IMR-90 (cell line): ENCODE results near the gene ZSCAN30. TPM values are rescaled to one million over a fixed set of nuclear protein-coding genes. Genes with fewer than 3 reads are reported as not detected.

Experiments
- ATAC-seq: fragments of 200-7000 bp; cut with Tn5 transposase; 2 replicates; pipeline ENCODE4 v1.9.1; 2020; ENCODE audit warnings: low read depth, mild to moderate bottlenecking, moderate library complexity
- BruUV-seq: library from RNA; stranded (reverse); fragments of 400-500 nt; replicated peaks from 2 replicates; lab custom pipeline; 2021; lab: Mats Ljungman, UMichigan
- CTCF ChIA-PET: fragments of 300-600 bp; formaldehyde crosslinking; extraction: SDS; loops from one replicate; lab custom pipeline; 2021; ENCODE audit warnings: antibody characterized with exemption; lab: Yijun Ruan, JAX
- POLR2A ChIA-PET: fragments of 300-600 bp; sonication (Branson Sonifier 250); formaldehyde crosslinking; loops from one replicate; lab custom pipeline; 2022; ENCODE audit warnings: antibody characterized with exemption; ENCODE audit not compliant: unreplicated experiment; lab: Charles Lee
- DNase-seq: peaks from one replicate; pipeline ENCODE4 v3.0.0; 2013
- H2AFZ ChIP-seq: replicated peaks from 2 replicates; pipeline ENCODE3; 2013; ENCODE audit warnings: low read length, mild to moderate bottlenecking; ENCODE audit not compliant: poor library complexity
- H2AK5ac ChIP-seq: 2 replicates; pipeline ENCODE4 v1.6.1; 2013; ENCODE audit warnings: low read depth, low read length, inconsistent platforms
- H2AK9ac ChIP-seq: replicated peaks from 2 replicates; pipeline ENCODE3; 2013; ENCODE audit warnings: mild to moderate bottlenecking, low read depth, low read length, moderate library complexity; ENCODE audit not compliant: poor library complexity
- H2BK120ac ChIP-seq: 2 replicates; pipeline ENCODE4 v1.6.1; 2013; ENCODE audit warnings: low read depth, low read length, inconsistent platforms
- H2BK15ac ChIP-seq: 3 replicates; pipeline ENCODE4 v1.6.1; 2013; ENCODE audit warnings: low read depth, low read length, inconsistent platforms
- H2BK20ac ChIP-seq: 2 replicates; pipeline ENCODE4 v1.6.1; 2013; ENCODE audit warnings: low read depth, mild to moderate bottlenecking, inconsistent platforms, low read length, moderate library complexity
- H2BK5ac ChIP-seq: 2 replicates; pipeline ENCODE4 v1.6.1; 2013; ENCODE audit warnings: mild to moderate bottlenecking, low read depth, low read length, inconsistent platforms; ENCODE audit not compliant: poor library complexity, severe bottlenecking
- H3K14ac ChIP-seq: replicated peaks from 2 replicates; pipeline ENCODE4 v1.6.1; 2013; ENCODE audit warnings: low read depth, low read length, inconsistent platforms
- H3K18ac ChIP-seq: 2 replicates; pipeline ENCODE4 v1.6.1; 2013; ENCODE audit warnings: low read depth, low read length, control low read depth
- H3K23ac ChIP-seq: 2 replicates; pipeline ENCODE4 v1.6.1; 2013; ENCODE audit warnings: low read depth, low read length, inconsistent platforms
- H3K27ac ChIP-seq: 2 replicates; pipeline ENCODE4 v1.5.1; 2013; ENCODE audit warnings: mild to moderate bottlenecking, control low read depth, low read length; ENCODE audit not compliant: insufficient read depth
- H3K27me3 ChIP-seq: 2 replicates; pipeline ENCODE4 v1.6.1; 2013; ENCODE audit warnings: low read length; ENCODE audit not compliant: control insufficient read depth, insufficient read depth
- H3K36me3 ChIP-seq: 2 replicates; pipeline ENCODE4 v1.6.1; 2013; ENCODE audit warnings: low read length, mixed read lengths; ENCODE audit not compliant: control insufficient read depth, insufficient read depth
- H3K4ac ChIP-seq: 2 replicates; pipeline ENCODE4 v1.6.1; 2013; ENCODE audit warnings: low read depth, low read length, inconsistent platforms
- H3K4me1 ChIP-seq: 2 replicates; pipeline ENCODE4 v1.6.1; 2013; ENCODE audit warnings: low read length, mixed read lengths; ENCODE audit not compliant: control insufficient read depth, insufficient read depth
- H3K4me2 ChIP-seq: 2 replicates; pipeline ENCODE4 v1.6.1; 2013; ENCODE audit warnings: low read depth, mild to moderate bottlenecking, control low read depth, low read length, moderate library complexity
- H3K4me3 ChIP-seq: 2 replicates; pipeline ENCODE4 v1.5.1; 2013; ENCODE audit warnings: low read depth, mild to moderate bottlenecking, control low read depth, low read length, moderate library complexity; ENCODE audit not compliant: insufficient read depth
- H3K56ac ChIP-seq: 2 replicates; pipeline ENCODE4 v1.6.1; 2013; ENCODE audit warnings: low read length, inconsistent platforms; ENCODE audit not compliant: insufficient read depth; ENCODE audit errors: extremely low read depth
- H3K79me1 ChIP-seq, 2 experiments: 2 replicates each; pipeline ENCODE4 v1.6.1; 2013; ENCODE audit warnings: low read length in 2 of 2, inconsistent platforms in 1 of 2, low read depth in 1 of 2
- H3K9ac ChIP-seq: 2 replicates; pipeline ENCODE4 v1.6.1; 2013; ENCODE audit warnings: low read depth, low read length, control low read depth
- H3K9me1 ChIP-seq: 2 replicates; pipeline ENCODE4 v1.6.1; 2013; ENCODE audit warnings: low read length, inconsistent platforms; ENCODE audit not compliant: insufficient read depth
- H3K9me3 ChIP-seq: 2 replicates; pipeline ENCODE4 v1.6.1; 2013; ENCODE audit warnings: low read length; ENCODE audit not compliant: control insufficient read depth, insufficient read depth
- H4K20me1 ChIP-seq: 2 replicates; pipeline ENCODE4 v1.6.1; 2013; ENCODE audit warnings: low read length, inconsistent platforms; ENCODE audit not compliant: insufficient read depth
- H4K5ac ChIP-seq: 2 replicates; pipeline ENCODE4 v1.6.1; 2013; ENCODE audit warnings: mild to moderate bottlenecking, low read depth, low read length, control low read depth
- H4K8ac ChIP-seq, 2 experiments: 2 replicates each; pipeline ENCODE4 v1.6.1; 2013; ENCODE audit warnings: low read depth in 2 of 2, low read length in 2 of 2, control low read depth in 1 of 2, inconsistent platforms in 1 of 2
- H4K91ac ChIP-seq: 2 replicates; pipeline ENCODE4 v1.6.1; 2013; ENCODE audit warnings: low read depth, low read length, inconsistent platforms; ENCODE audit not compliant: insufficient read depth
- BHLHE40 ChIP-seq: fragments of 150-350 bp; IDR thresholded peaks from 2 replicates; pipeline ENCODE4 v1.6.1; 2016; ENCODE audit warnings: mild to moderate bottlenecking, low read depth, low read length
- CEBPB ChIP-seq: IDR thresholded peaks from 2 replicates; pipeline ENCODE4 v1.6.1; 2012; ENCODE audit warnings: low read depth, low read length, improper control_type of control experiment
- CHD1 ChIP-seq: IDR thresholded peaks from 2 replicates; pipeline ENCODE4 v1.6.1; 2012; ENCODE audit warnings: low read depth, low read length, improper control_type of control experiment
- CTCF ChIP-seq: conservative IDR thresholded peaks from 2 replicates; pipeline ENCODE4 v1.5.1; 2012; ENCODE audit warnings: mild to moderate bottlenecking, low read depth, low read length, improper control_type of control experiment
- FOS ChIP-seq: fragments of 150-350 bp; IDR thresholded peaks from 2 replicates; pipeline ENCODE4 v1.6.1; 2016; ENCODE audit warnings: low read depth, low read length
- MAFK ChIP-seq: IDR thresholded peaks from 2 replicates; pipeline ENCODE4 v1.6.1; 2012; ENCODE audit warnings: low read depth, low read length, improper control_type of control experiment
- MXI1 ChIP-seq: IDR thresholded peaks from 2 replicates; pipeline ENCODE4 v1.6.1; 2012; ENCODE audit warnings: low read depth, mild to moderate bottlenecking, low read length, moderate library complexity, borderline replicate concordance
- POLR2A ChIP-seq: IDR thresholded peaks from 2 replicates; pipeline ENCODE4 v1.6.1; 2012; ENCODE audit warnings: mild to moderate bottlenecking, low read depth, low read length
- RAD21 ChIP-seq: IDR thresholded peaks from 2 replicates; pipeline ENCODE4 v1.6.1; 2012; ENCODE audit warnings: low read length, improper control_type of control experiment
- RCOR1 ChIP-seq: IDR thresholded peaks from 2 replicates; pipeline ENCODE4 v1.6.1; 2012; ENCODE audit warnings: mild to moderate bottlenecking, low read length, improper control_type of control experiment; ENCODE audit not compliant: insufficient replicate concordance
- RFX5 ChIP-seq: IDR thresholded peaks from 2 replicates; pipeline ENCODE4 v1.8.0; 2012; ENCODE audit warnings: low read depth, mild to moderate bottlenecking, low read length, moderate library complexity
- SMC3 ChIP-seq: fragments of 150-350 bp; IDR thresholded peaks from 2 replicates; pipeline ENCODE4 v1.6.1; 2016; ENCODE audit warnings: low read depth, mild to moderate bottlenecking, antibody characterized with exemption, low read length, moderate library complexity
- USF2 ChIP-seq: fragments of 150-350 bp; IDR thresholded peaks from 2 replicates; pipeline ENCODE4 v1.6.1; 2017; ENCODE audit warnings: mild to moderate bottlenecking, antibody characterized with exemption, low read length, low read depth
- WGBS, 2 experiments: methylation state at CpG; one replicate each; pipeline versions ENCODE4 v1.1.5 to v1.1.7; 2013; ENCODE audit warnings: missing lambda C conversion rate in 2 of 2; ENCODE audit not compliant: insufficient read length in 1 of 2; ENCODE audit errors: extremely low coverage in 2 of 2; 5-methylcytosine and 5-hydroxymethylcytosine counted together
- dilution Hi-C: fragments of 300-500 bp; cut with HindIII; formaldehyde crosslinking; loops from one replicate; pipeline ENCODE4 v1.14.3; 2018; ENCODE audit warnings: low sequenced_read_pairs; ENCODE audit not compliant: unreplicated experiment
- in situ Hi-C: fragments of 300-500 bp; cut with MboI; formaldehyde crosslinking; loops from 3 replicates; pipeline ENCODE4 v1.14.3; 2019; ENCODE audit warnings: low sequenced_read_pairs, inconsistent platforms, mixed read lengths
- intact Hi-C: fragments of 100-400 bp; cut with micrococcal nuclease; formaldehyde crosslinking; loops from 2 replicates; pipeline ENCODE4 v1.10.0; 2022
- polyA plus RNA-seq, 3 experiments: library from polyadenylated mRNA; depleted of rRNA; stranded (reverse); fragments of >200 nt; gene quantifications; 2 replicates each; pipeline ENCODE4 v1.2.3, GENCODE V29; 2012; ENCODE audit warnings: low replicate concordance in 1 of 3
- total RNA-seq: library from RNA; depleted of rRNA; stranded (reverse); fragments of >200 nt; gene quantifications from 2 replicates; pipeline ENCODE4 v1.2.3, GENCODE V29; 2012
- TF ChIP-seq, protein P1 (sequence below): fragments of 150-350 bp; IDR thresholded peaks from 2 replicates; pipeline ENCODE4 v1.6.1; 2016; ENCODE audit warnings: low read depth, mild to moderate bottlenecking, low read length, moderate library complexity, borderline replicate concordance

The ZSCAN30 gene
- total and polyA plus RNA-seq, 2 of the 4 experiments (the other 2 are of a cell fraction), result 9.9 to 17.7 TPM

- WGBS, 2 experiments, result 94% methylated on average over 29 of the region's 35 CpGs; no CpG with 5 or more reads in 1 of the 2 experiments
- in situ Hi-C loops (no loop called here), dilution Hi-C loops (no loop called here), intact Hi-C loops (no loop called here)
- ATAC-seq (no peak), DNase-seq (no peak)
- H2AK5ac ChIP-seq, result no peak overlapping the region
- no peak overlapping the region for H2BK15ac ChIP-seq
- TF ChIP-seq POLR2A (no peak), MAFK (no peak), CHD1 (no peak), RAD21 (no peak), USF2 (no peak), CTCF (no peak), RCOR1 (no peak), MXI1 (no peak), FOS (no peak), SMC3 (no peak), RFX5 (no peak), BHLHE40 (no peak), CEBPB (no peak)
- TF ChIP-seq, protein P1, sequence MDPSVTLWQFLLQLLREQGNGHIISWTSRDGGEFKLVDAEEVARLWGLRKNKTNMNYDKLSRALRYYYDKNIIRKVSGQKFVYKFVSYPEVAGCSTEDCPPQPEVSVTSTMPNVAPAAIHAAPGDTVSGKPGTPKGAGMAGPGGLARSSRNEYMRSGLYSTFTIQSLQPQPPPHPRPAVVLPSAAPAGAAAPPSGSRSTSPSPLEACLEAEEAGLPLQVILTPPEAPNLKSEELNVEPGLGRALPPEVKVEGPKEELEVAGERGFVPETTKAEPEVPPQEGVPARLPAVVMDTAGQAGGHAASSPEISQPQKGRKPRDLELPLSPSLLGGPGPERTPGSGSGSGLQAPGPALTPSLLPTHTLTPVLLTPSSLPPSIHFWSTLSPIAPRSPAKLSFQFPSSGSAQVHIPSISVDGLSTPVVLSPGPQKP, result no peak
- no peak overlapping the region for H2BK5ac ChIP-seq
- H3K9me3 ChIP-seq, result peaks cover 27% of the 10 kb centered on the region
- H3K9ac ChIP-seq, result no peak overlapping the region
- no peak overlapping the region for H3K23ac ChIP-seq
- BruUV-seq, result no TSS peak
- H3K14ac ChIP-seq, result no peak overlapping the region
- no peak overlapping the region for H3K4ac ChIP-seq
- no peaks in the 10 kb centered on the region for H3K4me1 ChIP-seq
- H3K4me3 ChIP-seq, result no peak overlapping the region
- H2BK20ac ChIP-seq, result no peak overlapping the region
- H2BK120ac ChIP-seq, result no peak overlapping the region
- no peak overlapping the region for H2AK9ac ChIP-seq
- CTCF ChIA-PET, result no interaction called here
- H3K27me3 ChIP-seq, result no peaks in the 10 kb centered on the region
- H4K20me1 ChIP-seq, result no peaks in the 10 kb centered on the region
- H2AFZ ChIP-seq, result no peak overlapping the region
- peaks cover 0 to 6% of the 10 kb centered on the region in 2 experiments; a peak in 3 of 4 replicates for H3K79me1 ChIP-seq
- no peak overlapping the region for H3K18ac ChIP-seq
- no peaks in the 10 kb centered on the region for H3K9me1 ChIP-seq
- POLR2A ChIA-PET, result no interaction called here
- H3K4me2 ChIP-seq, result no peak overlapping the region
- no peak overlapping the region for H4K8ac ChIP-seq
- H3K36me3 ChIP-seq, result peaks cover 4% of the 10 kb centered on the region; the same call in 1 of the 2 replicates
- H3K27ac ChIP-seq, result no peak overlapping the region
- H3K56ac ChIP-seq, result no peak overlapping the region
- no peak overlapping the region for H4K91ac ChIP-seq
- H4K5ac ChIP-seq, result no peak overlapping the region
Observed at GRCh38 chr18:35271656-35272055, 18.4 kb downstream of the ZSCAN30 start.
